NCI-H1417 (cell line): ENCODE data around the gene LINC00305.

Source experiments
- DNase-seq, 3 experiments: peaks; one replicate each; lab custom pipeline; 2025; lab: John Stamatoyannopoulos, UW

The LINC00305 gene

GRCh38 chr18:64031411-64031810, 117.5 kb downstream of the LINC00305 start:
- no peak for DNase-seq
